GM18861 (cell line): Measurements from ENCODE around the gene MPHOSPH9.
"Not testable (repeated sequence)": the region's sequence is repeated elsewhere in the genome, so short reads cannot be mapped to it uniquely, and the experiment has no call there.

ENCODE experiments used
- ATAC-seq: cut with Tn5 transposase; IDR thresholded peaks from one replicate; pipeline ENCODE4 v1.9.1; 2021; ENCODE audit not compliant: unreplicated experiment

The MPHOSPH9 gene

DNA sequence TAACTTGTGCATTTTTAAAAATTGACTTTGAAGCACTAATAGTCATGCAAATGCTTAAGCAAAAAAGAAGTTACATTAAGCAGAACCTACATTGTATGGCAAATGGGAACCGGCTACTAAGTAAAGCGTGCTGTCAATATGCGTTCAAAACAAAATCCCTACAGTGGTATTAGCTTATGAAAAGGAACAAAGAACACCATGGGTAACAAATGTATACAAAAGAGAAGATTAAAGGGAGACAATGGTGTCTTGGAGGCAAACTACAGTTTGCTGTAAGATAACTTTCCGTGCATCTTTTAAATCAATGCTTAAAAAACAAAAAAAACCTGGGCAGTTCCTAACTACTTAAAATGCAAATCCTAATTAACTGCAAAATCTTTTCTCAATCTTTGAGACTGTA lies 28.3 kb upstream of the MPHOSPH9 start:
- ATAC-seq: no peak

DNA sequence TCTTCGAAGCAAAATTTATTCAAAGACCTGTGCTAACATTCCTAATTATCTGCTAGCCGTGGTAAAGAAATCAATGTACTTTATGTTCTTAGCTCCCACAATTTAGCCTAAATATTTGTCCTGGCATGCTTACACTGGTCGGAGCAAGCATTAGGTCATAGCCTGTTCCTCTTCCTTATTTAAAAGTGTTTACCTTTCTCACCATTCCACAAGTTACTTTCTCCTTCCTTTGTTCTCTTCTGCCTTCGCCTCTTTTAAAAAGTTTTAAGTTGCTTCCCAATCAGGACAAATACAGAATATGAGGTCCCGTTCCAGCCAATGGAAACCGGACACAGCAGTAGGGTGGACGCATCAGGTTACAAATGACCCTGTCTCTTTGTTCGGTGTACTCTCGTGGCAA lies 27.1 kb upstream of the MPHOSPH9 start:
- no peak for ATAC-seq

DNA sequence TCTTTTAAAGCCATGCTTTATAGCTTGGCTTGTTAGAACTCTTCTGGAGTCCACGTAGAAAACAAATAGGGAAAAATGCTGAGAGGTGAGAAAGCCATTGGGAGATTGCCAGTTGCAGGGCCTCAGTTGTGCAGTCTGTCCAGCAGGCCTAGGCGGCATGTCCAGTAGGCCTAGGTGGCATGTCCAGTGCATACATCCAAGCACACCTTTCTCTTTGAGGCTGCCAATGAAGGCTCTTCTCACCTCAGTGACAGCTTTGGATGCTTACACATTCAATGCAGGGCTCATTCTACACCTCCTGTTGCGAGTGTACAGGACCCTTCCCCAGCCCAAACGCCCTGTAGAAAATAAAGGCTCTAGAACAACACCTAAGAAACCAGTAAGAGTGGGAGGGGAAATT lies 25.7 kb upstream of the MPHOSPH9 start:
- ATAC-seq: no peak

DNA sequence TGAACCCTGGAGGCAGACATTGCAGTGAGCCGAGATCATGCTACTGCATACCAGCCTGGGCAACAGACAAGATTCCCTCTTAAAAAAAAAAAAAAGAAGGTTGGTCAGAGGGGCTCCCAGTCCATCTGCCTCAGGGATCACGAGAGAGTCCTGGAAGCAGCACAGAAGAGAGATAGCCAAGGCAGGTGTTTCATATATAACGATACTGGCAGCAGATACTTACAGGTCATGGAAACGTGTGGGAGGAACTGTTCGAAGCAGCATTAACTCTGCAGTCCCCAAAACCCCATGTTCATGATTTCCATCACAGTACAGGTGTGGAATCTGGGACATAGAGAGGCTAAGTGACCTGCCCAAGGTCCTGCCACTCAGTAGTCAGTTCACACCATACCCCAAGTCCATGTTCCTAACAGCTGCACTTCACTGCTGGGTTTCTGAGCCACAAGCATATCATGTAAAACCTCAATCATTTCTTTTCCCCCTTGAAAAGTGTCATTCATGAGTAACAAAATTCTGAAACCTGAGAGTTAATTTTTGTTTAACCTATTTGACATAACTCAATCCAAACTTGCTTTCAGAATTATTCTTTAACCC lies 22.0 kb upstream of the MPHOSPH9 start:
- no peak for ATAC-seq

DNA sequence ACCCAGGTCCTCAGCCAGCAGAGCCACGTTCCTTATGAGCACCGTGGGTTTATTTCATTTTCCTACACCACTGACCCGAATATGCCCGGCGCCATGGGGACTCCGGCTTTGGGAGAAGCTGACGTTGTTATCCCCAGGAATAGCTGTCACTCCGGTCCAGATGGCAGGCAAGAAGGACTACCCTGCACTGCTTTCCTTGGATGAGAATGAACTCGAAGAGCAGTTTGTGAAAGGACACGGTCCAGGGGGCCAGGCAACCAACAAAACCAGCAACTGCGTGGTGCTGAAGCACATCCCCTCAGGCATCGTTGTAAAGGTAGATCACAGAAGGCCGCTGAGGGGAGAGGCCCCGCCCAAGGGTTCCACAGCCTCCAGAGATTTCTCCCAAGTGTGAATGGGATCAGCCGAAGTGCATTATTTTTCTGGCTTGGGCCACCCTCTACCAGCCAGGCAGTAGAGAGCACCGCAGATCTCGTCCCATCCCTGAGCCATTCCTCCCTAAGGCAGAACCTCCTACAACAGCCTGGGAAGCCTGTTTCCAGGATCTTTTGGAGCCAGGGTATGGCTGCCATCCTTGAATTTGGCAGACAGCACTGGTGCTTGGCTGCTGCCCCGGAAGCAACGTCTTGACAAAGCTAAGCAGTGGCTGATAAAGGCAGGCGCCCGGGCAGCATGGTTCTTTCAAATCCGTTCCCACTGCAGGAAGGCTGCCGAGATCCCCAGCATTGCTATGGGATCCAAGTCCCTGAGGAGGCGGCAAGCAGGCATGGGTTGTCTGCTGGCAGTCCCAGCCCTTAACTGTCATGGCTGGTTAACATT lies 20.9 kb upstream of the MPHOSPH9 start:
- no peak for ATAC-seq

DNA sequence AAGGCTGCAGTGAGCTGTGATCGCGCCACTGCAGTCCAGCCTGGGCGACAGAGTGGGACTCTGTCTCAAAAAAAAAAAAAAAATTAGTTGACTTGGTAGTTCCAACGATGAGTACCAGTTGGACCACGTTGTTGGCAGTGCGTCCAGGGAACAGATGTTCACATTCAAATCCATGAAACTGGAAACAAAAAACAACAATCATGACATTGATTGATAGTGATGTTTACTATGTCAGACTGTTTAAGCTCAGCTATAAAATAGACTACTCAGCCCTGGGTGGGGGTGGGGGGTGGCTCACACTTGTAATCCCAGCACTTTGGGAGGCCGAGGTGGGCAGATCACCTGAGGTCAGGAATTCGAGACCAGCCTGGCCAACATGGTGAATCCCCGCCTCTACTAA lies 19.4 kb upstream of the MPHOSPH9 start:
- not testable (repeated sequence) for ATAC-seq

DNA sequence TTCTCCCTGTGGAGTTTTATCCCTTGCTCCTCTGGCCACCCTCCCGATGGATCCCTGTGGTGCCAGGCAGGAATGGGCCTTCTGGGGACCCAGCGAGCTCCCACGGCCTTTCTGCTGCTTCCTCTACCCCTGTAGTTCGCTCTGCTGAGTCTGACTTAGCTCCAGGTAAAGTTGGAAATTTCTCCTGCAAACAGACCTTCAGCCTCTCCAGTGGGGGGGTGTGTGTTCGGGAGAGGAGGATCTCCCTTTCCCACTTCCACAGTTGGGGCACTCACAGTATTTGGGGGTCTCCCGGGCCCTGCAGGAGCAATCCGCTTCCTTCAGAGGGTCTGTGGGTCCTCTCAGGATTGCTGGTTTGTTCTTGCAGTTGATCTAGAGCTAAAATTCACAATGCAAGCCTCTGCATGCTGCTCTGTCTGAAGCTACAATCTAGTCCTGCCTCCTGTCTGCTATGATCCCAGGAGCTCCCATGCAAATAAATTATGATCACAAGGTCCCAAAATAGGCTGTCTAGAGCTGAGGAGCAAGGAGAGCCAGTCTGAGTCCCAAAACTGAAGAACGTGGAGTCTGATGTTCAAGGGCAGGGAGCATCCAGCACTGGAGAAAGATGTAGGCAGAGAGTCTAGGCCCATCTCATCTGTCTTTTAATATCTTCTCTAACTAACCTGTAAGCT lies 18.6 kb upstream of the MPHOSPH9 start:
- ATAC-seq: no peak

DNA sequence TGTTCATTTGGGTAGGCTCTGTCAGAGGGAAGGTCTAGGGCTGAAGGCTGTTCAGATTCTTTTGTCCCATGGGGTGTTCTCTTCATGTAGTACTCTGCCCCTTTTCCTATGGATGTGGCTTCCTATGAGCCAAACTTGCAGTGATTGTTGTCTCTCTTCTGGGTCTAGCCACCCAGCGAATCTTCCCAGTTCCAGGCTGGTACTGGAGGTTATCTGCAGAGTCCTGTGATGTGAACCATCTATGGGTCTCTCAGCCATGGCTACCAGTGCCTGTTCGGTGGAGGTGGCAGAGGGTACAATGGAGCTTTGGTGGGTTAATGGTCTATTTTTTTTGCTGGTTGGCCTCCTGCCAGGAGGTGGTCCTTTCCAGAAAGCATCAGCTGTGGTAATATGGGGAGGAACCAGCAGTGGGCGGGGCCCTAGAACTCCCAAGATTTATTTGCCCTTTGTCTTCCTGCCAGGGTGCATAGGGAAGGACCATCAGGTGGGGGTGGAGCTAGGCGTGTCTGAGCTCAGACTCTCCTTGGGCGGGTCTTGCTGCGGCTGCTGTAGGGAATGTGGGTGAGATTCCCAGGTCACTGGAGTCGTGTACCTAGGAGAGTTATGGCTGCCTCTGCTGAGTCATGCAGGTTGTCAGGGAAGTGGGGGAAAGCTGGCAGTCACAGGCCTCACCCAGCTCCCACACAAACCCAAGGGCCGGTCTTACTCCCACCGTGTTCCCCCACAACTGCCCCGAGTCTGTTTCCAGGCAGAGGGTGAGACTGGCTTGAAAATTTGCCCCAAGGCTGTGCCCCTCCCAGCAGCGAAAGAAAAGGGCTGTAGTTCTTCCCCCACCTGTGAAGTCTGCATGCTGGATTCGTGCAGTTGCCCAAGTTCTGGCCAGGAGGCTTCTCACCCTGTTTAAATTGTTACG lies 17.8 kb upstream of the MPHOSPH9 start:
- no peak for ATAC-seq

DNA sequence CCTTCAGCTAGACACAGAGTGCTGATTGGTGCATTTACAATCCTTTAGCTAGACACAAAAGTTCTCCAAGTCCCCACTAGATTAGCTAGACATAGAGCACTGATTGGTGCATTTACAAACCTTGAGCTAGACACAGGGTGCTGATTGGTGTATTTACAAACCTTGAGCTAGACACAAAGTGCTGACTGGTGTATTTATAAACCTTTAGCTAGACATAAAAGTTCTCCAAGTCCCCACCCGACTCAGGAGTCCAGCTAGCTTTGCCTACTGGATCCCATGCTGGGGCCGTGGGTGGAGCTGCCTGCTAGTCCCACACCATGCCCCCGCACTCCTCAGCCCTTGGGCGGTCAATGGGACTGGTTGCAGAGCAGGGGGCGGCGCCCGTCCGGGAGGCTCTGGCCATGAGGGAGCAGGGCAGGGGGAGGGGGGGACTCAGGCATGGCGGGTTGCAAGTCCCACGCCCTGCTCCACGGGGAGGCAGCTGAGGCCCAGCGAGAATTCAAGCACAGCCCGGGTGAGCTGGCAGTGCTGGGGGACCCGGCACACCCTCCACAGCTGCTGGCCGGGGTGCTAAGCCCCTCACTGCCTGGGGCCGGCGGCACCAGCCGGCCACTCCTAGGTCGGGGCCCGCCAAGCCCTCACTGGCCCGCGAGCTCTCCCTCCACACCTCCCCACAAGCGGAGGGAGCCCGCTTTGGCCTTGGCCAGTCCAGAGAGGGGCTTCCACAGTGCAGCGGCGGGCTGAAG lies 16.2 kb upstream of the MPHOSPH9 start:
- not testable (repeated sequence) for ATAC-seq

DNA sequence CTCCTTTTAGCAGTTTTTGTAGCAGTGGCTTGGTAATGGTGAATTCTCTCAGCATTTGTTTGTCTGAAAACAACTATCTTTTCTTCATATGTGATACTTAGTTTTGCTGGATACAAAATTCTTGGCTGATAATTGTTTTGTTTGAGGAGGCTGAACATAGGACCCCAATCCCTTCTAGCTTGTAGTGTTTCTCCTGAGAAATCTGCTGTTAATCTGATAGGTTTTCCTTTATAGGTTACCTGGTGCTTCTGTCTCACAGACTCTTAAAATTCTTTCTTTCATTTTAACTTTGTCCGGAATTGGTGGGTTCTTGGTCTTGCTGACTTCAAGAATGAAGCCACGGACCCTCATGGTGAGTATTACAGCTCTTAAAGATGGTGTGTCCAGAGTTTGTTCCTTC lies 15.2 kb upstream of the MPHOSPH9 start:
- ATAC-seq: not testable (repeated sequence)

DNA sequence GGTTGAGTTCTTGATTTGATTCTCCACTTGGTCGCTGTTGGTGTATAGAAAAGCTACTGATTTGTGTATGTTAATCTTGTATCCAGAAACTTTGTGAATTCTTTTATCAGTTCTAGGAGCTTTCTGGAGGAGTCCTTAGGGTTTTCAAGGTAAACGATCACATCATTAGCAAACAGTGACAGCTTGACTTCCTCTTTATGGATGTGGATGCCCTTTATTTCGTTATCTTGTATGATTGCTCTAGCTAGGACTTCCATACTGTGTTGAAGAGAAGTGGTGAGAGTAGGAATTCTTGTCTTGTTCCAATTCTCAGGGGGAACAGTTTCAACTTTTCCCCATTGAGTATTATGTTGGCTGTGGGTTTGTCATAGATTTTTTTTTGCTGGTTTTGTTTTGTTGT lies 12.7 kb upstream of the MPHOSPH9 start:
- no peak for ATAC-seq

DNA sequence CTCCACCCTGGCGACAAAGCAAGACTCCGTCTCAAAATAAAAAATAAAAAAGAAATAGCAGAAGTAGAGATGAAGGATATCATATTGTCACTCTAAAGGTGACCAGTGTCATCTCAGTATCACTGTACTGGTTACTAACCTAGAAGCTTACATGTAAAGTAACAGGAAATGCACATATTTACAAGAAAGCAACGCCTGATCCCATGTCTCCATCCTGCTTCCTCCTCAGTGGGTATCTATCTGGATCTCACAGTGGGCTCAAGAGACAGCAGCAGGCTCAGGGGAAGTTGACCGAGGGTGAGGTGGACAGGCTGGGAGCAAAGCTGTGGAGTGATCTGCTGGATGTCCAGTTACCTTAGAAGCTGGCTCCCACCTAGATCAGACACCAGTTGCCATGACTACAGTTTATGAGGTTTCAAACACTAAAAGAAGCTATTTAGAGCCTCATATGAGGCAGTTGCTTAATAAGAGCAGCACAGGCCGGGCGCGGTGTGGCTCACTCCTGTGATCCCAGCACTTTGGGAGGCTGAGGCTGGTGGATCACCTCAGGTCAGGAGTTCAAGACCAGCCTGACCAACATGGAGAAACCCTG lies 10.8 kb upstream of the MPHOSPH9 start:
- ATAC-seq: no peak

DNA sequence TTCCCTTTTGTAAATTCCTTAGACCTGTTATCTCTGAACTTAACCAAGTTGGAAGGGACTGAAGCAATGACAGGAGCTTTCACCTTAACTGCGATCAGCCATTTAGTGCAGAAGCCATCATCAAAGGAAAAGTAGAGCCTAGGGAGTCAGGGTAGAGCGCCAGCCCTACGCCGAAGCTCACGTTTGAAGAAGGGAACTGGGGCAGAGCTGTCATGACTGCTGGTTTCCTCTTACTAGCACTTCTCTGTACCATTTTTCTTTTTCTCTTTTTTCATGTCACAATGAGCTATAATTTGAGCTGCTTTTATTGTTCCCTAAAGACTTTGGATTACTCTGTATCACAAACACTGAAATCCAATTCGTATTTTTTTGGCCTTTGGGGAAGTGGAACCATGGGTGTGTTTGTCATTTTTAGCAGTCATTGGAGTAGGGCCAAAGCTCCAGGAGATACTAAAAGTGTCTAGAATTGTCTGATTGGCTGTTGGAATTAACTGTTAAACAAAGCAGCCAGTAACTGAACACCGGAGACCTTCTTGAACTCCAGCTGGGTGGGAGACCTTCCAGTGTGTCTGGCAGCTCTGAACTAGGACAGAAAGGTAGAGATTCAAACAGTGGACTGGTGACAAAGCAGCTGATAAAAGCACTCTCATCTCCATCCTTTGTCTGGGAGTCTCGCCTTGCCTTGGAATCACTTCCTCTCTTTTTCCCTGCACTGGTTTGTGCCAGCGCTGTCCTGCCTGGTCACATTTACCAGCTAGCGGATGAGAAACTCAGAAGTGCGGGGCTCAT lies 9.4 kb upstream of the MPHOSPH9 start:
- no peak for ATAC-seq

DNA sequence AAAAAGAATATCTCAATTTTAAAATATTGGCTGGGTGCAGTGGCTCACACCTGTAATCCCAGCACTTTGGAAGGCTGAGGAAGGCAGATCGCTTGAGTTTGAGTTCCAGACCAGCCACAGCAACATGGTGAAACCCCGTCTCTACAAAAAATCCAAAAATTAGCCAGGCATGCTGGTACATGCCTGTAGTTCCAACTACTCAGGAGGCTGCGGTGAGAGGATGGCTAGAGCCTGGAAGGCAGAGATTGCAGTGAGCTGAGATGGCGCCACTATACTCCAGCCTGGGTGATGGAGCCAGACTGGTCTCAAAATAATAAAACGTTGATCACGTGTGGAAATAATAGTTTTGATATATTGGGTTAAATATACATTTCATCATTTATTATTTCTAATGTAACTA lies 6.0 kb upstream of the MPHOSPH9 start:
- no peak for ATAC-seq

DNA sequence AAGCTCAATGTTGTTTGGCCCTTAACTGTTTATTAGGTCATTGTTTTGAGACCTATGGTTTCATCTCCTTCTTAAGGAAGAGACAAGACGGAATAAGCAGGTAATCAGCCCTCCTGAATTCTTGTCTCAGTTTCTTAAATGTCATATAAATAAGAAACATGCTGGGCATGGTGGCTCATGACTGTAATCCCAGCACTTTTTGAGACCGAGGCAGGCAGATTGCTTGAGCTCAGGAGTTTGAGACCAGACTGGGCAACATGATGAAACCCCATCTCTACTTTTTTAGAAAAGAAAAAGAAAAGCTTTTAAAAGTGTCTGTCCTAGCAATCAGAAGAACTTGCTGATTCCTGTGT lies 5.4 kb upstream of the MPHOSPH9 start:
- no peak for ATAC-seq

DNA sequence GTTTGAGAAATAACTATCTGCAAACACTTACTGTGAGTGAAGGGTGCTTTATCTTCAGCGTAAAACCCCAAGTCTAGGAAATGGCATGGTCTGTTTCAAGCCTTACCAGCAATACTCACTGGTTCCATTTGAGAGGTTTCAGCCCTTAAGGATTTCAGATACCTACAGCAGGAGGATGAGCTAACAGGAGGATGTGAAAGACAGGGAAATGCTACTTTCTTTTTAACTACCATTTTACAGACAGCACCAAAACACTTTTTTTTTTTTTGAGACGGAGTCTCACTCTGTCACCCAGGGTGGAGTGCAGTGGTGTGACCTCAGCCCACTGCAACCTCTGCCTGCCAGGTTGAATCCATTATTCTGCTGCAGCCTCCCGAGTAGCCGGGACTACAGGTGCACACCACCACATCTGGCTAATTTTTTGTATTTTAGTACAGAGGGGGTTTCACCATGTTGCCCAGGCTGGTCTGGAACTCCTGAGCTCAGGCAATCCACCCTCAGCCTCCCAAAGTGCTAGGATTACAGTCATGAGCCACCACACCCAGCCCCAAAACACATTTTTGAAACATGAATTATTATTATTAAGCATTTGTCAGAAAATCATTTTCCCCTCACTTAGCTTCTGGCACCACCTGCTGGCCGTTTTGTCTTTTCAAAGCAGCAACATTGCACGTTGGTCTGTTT lies 4.8 kb upstream of the MPHOSPH9 start:
- no peak for ATAC-seq

DNA sequence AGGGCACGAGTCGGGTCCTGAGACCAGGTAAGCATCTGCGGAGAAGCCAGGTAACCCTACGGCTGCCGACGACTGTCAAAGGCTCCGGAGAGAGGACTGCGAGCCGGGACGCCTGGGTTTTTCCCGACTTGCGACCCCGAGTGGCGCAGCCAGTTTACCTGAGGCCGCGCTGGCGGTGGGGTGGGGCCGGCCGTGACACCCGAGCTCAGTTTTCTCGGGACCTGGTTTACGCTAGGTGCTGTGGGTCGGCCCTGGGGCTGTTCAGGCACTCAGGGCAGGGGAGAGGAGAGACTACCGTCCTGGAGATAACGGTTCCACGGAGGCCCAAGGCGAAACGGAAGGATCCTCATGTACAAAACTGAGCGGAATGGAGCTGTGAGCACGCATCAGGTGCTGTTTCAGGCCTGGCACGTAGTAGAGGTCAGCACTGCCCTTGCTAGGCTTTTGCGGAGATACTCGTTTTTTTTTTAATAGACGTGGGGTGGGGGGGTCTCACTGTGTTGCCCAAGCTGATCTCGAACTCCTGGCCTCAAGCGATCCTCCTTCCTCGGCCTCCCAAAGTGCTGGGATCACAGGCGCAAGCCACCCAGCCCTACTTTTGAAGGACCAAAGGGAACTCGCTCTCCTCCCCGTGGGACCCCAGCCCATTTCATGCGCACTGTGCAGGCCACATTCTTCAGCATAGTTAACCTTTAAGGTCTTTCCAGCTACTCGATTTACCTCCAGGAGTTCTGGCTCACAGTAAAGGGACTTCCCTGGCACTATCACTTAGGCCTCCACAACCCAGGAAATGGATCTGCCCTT lies 766 bp upstream of the MPHOSPH9 start:
- peak; percentile 11 for ATAC-seq

DNA sequence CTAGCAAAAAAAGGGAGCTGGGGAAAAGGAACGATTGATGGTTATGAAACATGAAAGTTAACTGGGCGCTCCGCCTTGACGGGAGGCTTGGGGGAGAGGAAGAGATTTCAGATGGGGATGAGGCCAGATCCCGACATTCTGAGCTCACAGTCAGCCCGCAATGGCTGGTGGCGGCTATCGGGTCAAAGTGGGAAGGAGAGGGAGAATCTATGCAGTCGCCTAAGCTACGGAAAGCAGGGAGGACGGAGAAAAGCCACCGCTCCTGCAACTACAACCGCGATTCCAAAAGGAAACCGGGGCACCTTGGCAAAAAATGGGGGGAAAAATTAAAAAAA lies 502 bp downstream of the MPHOSPH9 start:
- no peak for ATAC-seq
